ENCODE results near the gene RPN1.
"Not testable (repeated sequence)": the region's sequence is repeated elsewhere in the genome, so short reads cannot be mapped to it uniquely, and the experiment has no call there.

Gene RPN1

DNA sequence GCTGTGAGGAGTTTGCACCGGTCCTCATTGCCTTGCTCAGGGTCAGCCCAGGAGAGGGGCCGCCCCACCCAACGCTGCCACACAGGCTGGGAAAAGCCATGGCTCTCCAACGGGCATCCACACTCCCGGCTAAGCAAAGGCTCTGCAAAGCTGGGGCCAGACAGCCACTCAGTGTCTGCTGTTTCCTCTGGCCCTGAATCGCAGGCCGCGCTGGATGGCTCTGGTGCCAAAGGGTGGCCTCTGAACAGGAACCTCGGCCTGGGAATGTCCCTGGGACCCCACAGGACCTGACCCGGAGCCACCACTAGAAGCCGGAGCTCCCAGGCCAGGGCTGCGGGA, 42.9 kb downstream of the RPN1 start:
- DNase-seq = no peak

DNA sequence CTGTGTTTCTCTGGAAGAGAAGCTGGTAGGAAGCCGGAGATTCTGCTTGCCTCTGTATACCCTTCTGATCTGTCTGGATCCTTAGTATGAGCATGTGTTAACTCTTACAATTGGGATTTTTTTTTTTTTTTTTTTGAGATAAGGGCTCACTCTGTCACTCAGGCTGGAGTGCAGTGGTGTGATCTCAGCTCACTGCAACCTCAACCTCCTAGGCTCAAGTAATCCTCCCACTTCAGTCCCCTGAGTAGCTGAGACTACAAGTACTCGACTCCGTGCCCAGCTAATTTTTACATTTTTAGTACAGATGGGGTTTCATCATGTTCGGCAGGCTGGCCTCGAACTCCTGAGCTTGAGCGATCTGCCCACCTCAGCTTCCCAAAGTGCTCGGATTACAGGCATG, 44.5 kb downstream of the RPN1 start:
- DNase-seq = no peak

DNA sequence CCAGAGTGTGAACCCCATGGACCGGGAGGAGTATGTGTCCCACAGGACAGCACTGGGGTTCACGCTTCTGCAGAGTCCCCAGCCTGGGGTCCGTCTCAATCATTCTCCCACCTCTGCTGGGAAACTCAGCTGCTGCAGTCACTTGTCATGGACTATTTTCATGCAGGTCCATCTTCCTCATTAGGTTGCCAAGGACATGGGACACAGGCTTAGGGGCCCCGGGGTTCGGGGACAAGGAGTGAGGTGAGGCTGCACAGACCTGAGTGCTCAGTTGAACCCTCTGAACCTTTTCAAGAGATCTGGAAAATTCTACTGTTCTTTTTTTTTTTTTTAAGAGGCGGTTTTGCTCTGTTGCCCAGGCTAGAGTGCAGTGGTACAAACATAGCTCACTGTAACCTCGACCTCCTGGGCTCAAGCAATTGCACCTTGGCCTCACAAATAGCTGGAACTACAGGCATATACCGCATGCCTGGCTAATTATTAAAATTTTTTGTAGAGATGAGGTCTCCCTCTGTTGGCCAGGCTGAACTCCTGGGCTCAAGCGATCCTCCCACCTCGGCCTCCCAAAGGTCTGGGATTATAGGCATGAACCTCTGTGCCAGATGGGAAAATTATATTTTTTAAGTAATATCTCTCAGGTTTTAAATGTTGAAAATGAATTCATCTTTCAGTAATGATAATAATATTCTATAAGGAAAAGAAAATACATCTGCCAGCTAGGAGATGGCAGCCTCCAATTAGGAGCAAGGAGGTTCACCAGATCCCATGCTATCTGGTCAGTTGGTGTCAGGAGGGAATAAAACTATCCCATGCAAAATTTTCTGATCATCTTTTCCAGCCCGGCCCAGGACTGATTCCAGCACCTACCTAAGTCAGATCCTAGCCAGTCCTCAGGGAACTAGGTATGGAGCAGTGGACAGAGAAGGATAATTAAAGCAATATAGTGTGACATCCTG, 45.2 kb downstream of the RPN1 start:
- no peak for DNase-seq

DNA sequence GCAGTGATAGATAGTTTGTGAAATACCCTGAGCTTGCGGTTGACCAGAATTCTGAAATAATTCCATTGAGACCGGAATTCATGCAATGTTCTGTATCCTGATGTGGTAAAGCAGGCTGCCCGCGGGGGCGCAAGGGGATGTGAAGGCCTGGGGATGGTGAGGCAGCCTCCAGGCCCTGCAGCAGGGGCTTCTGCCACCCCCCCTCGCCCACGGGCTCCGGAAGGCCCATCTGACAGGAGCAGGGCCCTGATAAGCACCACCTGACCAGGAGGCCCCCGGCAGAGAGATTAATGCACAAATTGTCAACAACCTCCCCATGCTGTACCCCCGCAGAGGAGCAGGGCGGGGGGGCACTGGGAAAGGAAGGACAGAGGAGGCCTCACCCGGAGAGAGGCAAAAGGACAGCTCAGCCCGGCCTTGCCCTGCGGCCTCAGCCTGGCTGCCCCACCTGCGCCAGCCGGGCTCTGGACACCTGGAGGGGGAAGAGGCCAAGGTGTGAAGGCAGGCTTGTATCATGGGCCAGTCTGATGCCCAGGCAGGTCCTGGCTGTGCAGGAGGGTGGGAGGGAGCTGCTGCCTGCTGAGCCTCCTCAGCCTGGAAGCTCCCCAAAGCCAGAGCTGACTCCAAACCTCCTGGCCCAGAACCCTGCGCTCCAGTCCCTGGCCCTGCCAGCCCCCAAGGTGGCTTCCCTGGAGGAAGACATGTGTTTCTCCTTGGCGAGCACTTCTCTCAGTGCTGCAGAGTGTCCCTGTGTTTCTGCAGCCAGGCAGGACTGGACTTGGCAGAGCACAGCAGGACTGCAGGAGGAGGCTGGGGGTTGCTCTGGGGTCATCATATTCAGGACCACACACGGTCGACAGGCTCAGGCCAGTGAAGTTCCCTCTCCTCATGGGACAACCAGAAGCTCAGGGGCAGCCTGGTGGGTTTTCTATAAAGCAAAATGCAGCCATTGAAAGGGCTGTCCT, 46.5 kb downstream of the RPN1 start:
- no peak for DNase-seq

DNA sequence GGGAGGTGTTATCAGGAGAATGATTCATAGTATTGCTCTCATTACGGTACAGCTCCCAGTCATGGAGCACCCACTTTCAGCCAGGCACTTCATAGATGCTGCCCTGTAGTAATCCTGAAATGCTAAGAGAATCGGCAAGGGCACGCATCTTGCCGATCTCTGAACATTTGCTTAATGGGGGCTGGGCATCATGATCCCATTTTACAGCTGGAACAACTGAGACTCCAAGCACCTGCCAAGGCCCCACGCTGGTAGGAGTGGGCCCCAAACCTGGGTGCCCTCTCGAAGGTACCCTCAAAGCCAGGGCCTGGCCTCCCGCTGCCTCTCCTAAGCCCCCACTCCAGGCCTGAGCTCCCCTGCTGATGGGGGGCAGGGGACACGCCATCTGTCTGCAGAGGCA, 47.3 kb downstream of the RPN1 start:
- DNase-seq = no peak

DNA sequence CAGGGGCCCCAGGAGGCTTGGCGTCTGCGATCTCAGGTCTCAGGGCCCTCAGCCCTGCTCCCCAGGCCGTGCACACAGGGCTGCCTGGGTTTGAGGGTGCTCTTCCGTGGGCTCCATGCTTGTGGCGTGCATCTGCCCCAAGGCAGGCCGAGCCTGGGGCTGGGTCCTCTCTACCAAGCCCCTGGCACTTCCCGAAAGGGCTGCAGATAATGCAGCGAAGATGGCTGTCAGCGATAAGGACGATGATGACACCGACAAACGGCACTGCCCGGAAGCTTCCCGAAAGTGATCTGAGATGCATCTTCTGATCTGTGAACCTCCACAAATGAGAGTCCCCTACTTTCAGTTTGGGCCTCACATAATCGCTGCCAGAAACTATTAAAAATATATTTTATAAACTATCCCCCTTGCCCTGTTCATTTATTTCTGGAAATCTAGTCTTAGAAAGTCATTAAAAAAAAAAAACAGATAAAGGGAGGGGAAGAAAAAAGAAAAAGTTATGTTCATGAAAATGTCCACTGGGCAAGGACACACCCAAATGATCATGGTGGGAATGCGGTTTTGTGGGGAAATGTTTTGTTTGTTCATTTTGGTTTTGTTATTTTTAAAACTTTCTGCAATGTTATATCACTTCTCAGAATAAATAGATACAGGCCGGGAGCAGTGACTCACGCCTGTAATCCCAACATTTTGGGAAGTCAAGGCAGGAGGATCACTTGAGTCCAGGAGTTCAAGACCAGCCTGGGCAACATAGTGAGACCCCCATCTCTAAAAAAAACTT, 51.5 kb downstream of the RPN1 start:
- no peak for DNase-seq

DNA sequence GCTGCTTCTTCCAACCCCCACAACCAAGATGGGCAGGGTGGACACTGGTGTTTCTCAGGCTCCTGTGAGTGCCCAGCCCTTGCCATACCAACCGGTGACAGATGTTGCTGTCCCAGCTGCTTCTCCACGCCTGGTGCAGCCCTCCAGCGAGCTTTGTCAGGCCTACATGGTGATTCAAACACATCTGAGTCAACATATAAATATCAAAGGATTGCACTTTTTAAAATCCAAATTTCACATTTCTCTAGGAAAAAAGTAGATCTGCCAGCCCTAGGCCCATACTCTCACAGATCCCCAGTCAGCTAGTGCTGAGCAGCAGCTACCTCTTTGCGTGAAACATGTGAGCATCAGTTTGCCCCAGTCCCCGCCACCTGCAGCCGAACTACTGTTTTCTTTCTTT, 52.7 kb downstream of the RPN1 start:
- no peak for DNase-seq

DNA sequence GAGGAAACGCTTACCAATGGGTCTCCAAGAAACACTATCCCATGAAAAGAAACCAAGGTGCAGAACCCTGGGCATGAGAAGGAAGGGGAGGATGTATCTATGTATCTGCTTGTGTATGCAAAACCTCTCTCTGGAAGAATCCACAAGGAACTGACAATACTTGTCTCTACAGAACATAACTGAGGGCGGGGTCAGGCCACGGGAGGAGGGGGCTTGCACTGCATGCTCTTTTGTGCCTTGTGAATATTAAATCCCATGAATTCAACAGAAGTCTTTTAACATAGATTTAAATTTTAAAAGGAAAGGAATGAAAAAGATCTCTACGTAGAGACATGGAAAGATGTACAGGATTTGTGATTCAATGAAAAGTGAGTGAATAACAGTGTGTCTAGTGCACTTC, 57.8 kb downstream of the RPN1 start:
- DNase-seq = no peak

DNA sequence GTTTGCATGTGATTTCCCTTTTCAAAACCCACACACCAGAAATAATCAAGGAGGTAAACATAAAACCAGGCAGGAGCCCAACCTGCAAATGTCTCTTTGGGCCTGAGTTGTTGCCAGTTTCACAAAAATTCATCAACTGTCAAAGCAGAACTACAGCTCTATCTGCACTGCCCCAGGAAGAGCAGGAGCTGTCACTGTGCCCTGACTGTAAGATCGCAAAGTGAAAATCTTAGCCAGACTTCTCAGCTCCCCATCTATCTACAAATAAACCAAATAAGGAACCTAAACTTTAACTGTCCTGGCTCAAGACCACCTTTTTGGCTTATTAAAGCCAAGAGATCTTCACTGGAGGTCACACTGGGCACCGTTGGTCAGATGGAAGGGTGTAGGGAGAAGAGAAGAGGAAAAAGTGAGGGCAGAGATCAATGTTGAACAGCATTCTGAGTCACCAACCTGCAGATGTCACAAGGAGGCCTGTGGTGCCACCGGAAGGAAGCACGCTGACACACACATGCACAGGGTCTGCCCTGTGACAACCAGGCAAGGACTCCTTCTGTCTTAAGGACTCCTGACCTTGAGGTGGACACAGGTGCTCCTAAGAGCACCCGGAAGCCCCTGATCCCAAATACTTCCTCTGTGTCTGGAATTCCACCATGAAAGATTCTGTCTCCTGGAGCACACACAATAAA, 58.7 kb downstream of the RPN1 start:
- DNase-seq = no peak

DNA sequence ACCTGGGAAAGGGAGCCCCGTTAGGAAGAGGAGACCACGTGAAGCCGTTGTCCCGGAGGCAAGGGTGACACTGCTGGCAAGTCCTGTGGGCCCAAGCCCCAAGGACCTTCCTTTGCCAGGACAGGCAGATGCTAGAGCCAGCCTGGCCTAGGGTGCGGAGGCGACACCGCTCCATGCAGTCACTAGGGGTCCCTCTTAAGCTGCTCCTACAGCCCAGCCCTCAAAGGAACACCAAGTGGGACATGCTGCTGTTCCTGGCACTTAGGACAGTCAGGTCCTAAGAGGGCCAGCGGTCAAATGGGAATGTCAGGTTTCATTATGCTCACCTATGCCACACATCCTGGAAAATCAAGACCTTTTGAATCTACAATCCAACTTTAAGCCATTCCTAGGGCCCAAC, 59.7 kb downstream of the RPN1 start:
- DNase-seq = no peak

DNA sequence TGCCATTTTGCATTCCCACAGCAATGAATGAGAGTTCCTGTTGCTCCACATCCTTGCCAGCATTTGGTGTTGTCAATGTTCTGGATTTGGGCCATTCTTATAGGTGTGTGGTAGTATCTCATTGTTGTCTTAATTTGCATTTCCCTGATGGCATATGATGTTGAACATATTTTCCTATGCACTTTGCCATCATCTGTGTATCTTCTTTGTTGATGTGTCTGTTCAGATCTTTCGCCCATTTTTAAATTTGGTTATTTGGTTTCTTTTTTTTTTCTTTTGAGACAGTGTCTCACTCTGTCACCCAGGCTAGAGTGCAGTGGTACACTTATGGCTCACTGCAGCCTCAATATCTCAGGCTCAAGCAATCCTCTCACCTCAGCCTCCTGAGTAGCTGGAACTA, 60.6 kb downstream of the RPN1 start:
- DNase-seq = not testable (repeated sequence)

DNA sequence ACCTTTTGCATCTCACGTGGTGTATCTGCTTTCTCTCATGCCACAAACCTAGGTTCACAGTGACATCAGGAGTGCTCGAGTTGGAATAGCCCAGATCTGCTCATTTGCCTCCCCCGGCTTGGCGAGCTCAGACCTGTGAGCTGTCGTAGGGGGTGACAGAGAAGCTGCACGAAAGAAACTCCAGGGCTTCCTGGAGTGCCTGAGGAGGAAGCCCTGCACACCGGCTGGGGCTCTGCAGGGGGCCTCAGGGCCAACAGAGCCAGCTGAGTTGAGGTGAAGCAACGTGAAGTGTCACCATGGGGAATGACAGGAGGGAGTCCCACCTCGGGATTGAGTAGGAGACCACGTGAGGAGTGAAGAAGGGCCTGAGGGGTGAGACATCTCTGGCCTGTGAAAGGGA, 62.5 kb downstream of the RPN1 start:
- no peak for DNase-seq

DNA sequence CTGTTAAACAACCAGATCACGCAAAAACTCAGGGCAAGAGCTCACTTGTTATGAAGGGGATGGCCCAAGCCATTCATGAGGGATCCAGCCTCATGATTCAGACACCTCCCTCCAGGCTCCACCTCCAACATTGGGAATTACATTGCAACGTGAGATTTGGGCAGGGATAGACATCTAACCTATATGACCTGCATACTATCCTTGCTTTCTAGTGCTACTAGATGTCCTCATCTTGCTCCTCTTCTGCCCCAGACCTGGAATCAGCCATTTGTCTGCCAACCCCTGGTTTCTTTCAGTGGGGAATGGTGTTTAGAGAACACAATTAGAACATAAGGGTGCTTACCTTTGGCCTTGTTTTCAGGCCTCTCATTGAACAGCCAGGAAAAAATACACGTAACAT, 63.2 kb downstream of the RPN1 start:
- no peak for DNase-seq

DNA sequence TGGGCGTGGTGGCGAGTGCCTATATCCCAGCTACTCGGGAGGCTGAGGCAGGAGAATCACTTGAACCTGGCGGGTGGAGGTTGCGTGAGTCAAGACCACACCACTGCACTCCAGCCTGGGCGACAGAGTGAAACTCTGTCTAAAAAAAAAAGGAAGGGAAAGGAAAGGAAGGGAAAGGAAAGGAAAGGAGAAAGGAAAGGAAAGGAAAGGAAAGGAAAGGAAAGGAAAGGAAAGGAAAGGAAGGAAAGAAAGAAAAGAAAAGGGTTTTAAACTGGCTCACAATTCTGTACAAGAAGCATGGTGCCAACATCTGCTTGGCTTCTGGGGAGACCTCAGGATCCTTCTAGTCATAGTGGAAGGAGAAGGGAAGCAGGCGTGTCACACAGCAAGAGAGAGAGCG, 63.7 kb downstream of the RPN1 start:
- DNase-seq = not testable (repeated sequence)

DNA sequence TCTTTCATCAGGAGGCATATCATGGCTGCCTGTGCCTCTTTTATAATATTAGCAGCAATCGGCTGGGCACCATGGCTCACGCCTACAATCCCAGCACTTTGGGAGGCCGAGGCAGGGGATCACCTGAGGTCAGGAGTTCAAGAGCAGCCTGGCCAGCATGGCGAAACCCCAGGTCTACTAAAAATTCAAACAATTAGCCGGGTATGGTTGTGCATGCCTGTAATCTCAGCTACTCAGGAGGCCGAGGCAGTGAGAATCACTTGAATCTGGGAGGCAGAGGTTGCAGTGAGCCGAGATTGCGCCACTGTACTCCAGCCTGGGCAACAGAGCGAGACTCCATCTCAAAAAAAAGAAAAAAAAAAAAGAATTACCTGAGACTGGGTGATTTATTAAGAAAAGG, 64.2 kb downstream of the RPN1 start:
- DNase-seq = not testable (repeated sequence)

DNA sequence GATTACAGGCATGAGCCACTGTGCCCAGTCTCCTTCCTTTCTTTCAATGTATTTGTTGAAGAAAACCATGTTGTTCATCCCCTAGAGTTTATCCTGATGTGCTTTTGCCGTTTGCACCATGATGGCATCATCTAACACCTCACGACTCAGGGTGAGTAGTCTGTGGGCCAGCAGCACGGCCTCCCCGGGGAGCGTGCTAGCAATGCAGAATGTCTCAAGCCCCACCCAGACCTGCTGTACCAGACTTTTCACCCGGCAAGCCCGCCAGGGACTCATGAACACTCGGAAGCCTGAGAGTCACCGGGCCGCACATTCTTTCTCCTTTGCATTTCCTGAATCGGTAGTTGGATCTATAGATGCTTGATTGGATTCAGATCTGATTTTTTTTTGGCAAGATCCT, 64.6 kb downstream of the RPN1 start:
- DNase-seq = no peak

DNA sequence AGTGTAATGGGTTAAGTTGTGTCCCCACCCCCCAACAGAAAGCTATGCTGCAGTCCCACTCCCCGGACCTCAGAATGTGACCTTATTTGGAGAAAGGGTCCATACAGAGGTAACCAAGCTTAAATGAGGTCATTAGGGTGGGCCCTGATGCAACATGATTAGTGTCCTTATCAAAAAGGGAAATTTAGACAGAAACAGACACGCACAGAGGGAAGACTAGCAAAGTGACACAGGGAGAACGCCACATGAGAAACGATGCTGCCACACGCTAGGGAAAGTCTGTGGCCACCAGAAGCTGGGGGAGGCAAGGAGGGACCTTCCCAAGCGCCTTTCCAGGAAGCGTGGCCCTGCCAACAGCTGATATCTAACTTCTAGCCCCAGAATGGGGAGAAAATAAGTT, 65.4 kb downstream of the RPN1 start:
- no peak for DNase-seq

DNA sequence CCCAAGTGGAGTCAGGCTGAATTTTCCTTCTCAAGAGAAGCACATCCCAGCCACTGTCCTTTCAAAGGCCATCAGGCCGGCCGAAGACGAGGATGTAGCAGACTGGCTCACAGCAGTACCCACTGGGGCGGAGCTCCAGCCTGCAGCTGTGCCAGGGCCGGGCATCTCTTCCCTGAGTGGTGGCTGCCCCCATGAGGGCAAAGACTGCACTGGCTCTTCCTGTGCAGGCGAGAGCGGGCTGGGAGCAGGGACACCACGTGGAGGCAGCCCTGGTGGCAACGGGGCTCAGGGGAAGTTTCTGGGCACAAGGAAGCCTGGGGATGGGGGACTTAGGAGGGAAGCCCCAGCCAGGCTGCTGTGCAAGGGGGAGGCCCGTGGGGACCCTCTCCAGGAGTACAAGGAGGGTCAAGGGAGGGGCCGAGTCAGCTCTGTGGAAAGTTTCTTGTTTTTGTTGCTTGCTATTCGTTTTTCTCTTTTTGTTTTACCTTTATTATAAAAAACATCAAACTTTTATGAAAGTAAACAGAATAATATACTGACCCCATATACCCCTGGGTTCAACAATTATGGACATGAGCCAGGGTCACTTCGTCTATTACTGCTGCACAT, 66.1 kb downstream of the RPN1 start:
- peak; percentile 80 for DNase-seq

DNA sequence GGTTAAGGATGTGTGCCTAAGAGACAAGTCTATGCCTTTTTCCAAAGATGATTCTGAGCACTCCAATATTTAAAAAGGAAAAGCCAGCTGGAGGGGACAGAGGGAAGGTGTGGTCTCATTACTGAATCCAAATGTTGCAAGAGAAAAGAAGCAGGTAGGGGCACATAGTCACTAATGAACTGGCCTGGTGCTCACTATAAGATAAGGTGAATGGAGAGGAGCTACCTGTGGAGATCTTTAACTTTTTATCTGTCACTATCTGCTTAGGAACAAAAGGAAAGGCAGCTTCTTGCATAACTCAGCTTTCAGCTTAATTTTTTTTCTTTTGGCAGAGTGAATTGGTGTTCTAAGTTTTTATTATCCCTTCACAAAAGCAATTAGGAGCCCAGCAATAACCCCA, 69.1 kb downstream of the RPN1 start:
- DNase-seq = no peak

DNA sequence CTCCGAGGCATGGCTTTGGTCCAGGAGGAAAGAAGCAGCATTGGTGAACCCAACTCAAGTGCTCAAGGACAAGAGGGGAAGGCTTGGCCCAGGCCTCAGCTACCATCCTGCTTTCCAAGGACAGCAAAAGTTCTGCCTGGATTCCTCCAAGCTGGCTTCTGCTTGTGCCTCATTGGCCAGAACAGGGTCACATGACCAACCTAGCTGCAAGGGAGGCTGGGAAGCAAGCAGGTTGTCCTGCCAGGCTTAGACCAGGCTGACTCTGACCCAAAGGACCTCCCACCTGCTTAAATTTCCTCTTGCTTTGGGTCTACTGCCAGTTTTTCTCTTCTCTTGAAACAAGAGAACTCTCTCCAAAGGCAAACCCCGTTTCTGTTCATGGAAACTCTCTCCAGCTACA, 70.7 kb downstream of the RPN1 start:
- DNase-seq = no peak

DNA sequence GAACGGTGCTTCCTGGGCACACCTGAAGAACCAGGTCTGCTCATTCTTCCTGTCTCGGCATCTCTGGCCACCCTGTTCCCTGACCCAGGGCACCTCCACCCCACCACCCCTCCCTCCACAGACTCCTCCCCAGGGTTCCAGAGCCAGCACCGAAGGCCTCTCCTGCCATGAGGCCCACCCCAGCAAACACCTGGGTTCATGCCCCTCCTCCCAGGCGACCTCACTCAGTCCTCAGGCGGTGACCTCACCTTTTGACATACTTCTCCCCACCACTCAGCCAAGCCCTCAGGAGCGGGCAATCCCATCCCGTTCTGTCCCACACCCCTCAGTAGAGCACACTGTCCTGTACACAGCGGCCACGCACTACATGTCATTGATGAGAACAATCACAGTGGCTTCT, 72.3 kb downstream of the RPN1 start:
- DNase-seq = no peak

DNA sequence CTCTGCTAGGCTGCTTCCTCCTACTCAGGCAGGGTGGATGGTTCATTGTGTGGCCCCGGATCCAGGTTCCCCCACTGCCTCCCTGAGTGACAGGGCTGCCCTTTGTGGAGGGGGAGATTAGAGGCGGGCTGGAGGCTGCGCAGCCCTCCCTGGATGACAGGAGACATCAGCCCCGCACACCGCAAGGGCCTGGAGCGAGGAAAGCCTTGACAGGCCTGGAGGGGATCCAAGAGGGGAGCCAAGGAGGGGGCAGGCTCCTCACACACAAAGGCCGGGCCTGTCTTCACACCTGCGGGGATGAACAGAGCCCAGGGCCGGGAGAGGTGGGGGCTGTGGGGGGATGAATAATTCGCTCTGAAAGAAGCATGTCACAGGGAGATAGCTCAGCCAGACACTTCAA, 72.9 kb downstream of the RPN1 start:
- DNase-seq = no peak
